ENCODE data around the gene EHD1.

EHD1 gene

DNA sequence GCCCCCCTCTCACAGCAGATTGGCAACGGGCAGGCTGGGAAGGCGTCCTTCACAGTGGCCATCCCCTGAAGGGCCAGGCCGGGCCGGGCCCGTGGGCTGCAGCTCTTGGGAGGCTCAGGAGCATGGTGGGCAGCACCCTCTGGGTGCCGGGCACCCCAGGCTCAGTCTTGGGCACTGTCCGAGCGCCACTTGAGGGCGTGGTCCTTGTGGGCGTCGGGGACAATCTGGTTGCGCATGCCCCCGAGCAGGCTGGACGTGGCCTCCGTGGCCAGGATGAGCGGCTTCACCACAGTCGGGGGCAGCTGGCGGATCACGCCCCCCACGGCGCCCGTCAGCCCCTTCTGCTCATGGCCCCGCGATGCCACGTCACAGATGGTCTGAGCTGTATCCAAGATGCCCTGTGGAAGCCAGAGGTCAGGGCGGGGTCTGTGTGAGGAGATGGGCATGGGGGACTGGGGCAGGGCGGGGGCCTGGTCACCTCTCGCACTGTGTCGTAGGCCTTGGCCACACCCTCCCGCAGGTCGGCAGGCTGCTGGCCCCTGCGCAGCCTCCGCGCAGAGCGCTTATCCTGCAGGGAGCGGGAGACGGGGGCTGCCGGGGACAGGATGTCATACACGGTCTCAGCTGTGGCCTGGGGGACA, 16.5 kb upstream of the EHD1 start:
- Histone ChIP-seq H3K27me3 (replicated peaks; ENCODE audit: control insufficient read depth, insufficient read depth, low read length) (no peaks in the 10 kb centered on the region), H3K4me3 (replicated peaks; ENCODE audit: low read depth, low read length) (no peak overlapping the region), H3K36me3 (ENCODE audit: control insufficient read depth, insufficient read depth, low read length) (peaks cover 9% of the 10 kb centered on the region)
- no peak for DNase-seq (ENCODE audit: extremely low read depth, insufficient read length)
- TF ChIP-seq, protein P1, sequence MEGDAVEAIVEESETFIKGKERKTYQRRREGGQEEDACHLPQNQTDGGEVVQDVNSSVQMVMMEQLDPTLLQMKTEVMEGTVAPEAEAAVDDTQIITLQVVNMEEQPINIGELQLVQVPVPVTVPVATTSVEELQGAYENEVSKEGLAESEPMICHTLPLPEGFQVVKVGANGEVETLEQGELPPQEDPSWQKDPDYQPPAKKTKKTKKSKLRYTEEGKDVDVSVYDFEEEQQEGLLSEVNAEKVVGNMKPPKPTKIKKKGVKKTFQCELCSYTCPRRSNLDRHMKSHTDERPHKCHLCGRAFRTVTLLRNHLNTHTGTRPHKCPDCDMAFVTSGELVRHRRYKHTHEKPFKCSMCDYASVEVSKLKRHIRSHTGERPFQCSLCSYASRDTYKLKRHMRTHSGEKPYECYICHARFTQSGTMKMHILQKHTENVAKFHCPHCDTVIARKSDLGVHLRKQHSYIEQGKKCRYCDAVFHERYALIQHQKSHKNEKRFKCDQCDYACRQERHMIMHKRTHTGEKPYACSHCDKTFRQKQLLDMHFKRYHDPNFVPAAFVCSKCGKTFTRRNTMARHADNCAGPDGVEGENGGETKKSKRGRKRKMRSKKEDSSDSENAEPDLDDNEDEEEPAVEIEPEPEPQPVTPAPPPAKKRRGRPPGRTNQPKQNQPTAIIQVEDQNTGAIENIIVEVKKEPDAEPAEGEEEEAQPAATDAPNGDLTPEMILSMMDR (IDR thresholded peaks at IDR 0.05; ENCODE audit: insufficient read depth, low read length, poor library complexity, severe bottlenecking): no peak

GRCh38 chr11:64894070-64894811, 15.8 kb upstream of the EHD1 start:
- Histone ChIP-seq H3K27me3 (replicated peaks; ENCODE audit: control insufficient read depth, insufficient read depth, low read length) (no peaks in the 10 kb centered on the region), H3K4me3 (replicated peaks; ENCODE audit: low read depth, low read length) (no peak overlapping the region), H3K36me3 (ENCODE audit: control insufficient read depth, insufficient read depth, low read length) (peaks cover 8% of the 10 kb centered on the region)
- TF ChIP-seq, protein P1 (IDR thresholded peaks at IDR 0.05; ENCODE audit: insufficient read depth, low read length, poor library complexity, severe bottlenecking): peak; percentile 96
- DNase-seq (ENCODE audit: extremely low read depth, insufficient read length): peak; percentile 78

DNA sequence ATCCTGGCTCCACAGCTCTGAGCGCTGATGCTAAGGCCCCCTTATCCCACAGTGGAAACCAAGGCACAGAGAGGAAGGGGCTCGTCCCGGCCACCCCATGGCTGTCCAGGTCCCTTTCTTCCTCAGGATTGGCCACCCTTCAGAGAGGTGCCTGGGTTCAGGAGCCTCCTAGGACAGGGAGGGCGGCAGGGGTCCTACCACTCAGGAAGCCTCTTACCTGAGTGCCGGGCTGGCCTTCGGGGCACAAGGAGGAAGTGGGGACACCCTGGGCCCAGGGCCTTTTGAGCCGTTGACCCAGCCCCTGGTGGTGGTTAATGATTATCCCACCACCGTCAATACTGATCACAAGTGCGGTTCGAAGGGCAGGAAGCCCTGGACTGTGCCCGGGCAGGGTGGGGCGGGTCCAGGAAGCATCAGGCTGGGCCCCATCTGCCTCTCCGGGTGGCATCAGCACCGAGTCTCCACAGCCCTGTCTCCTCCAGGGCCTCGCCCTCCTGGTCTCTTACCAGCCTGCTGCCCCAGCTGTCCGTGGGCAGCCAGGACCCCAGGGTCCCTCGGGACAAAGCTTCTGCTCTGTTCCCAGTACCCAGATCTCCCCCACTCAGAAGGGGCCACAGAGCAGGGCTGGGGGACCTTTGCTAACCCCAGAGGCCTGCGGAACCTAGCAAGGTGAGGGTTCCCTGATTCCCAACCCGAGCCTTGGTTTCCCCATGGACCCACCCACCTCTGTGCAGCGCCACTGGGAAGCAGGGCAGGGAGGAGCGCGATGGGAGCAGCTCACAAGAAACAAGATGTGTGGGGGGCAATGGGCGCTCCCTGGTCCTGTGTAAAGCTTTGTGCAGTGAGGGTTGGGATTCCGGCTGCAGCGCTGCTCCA, 15.0 kb upstream of the EHD1 start:
- H3K36me3 ChIP-seq (ENCODE audit: control insufficient read depth, insufficient read depth, low read length): peaks cover 7% of the 10 kb centered on the region
- DNase-seq (ENCODE audit: extremely low read depth, insufficient read length): no peak
- H3K27me3 ChIP-seq (replicated peaks; ENCODE audit: control insufficient read depth, insufficient read depth, low read length): no peaks in the 10 kb centered on the region
- TF ChIP-seq, protein P1 (IDR thresholded peaks at IDR 0.05; ENCODE audit: insufficient read depth, low read length, poor library complexity, severe bottlenecking): no peak
- H3K4me3 ChIP-seq (replicated peaks; ENCODE audit: low read depth, low read length): no peak overlapping the region

GRCh38 chr11:64892838-64893193, 14.4 kb upstream of the EHD1 start:
- DNase-seq (ENCODE audit: extremely low read depth, insufficient read length): no peak
- Histone ChIP-seq H3K4me3 (replicated peaks; ENCODE audit: low read depth, low read length) (no peak overlapping the region), H3K36me3 (ENCODE audit: control insufficient read depth, insufficient read depth, low read length) (peaks cover 5% of the 10 kb centered on the region), H3K27me3 (replicated peaks; ENCODE audit: control insufficient read depth, insufficient read depth, low read length) (no peaks in the 10 kb centered on the region)
- TF ChIP-seq, protein P1 (IDR thresholded peaks at IDR 0.05; ENCODE audit: insufficient read depth, low read length, poor library complexity, severe bottlenecking): no peak

GRCh38 chr11:64892411-64892831, 14.0 kb upstream of the EHD1 start:
- H3K4me3 ChIP-seq (replicated peaks; ENCODE audit: low read depth, low read length): no peak overlapping the region
- peaks cover 5% of the 10 kb centered on the region for H3K36me3 ChIP-seq (ENCODE audit: control insufficient read depth, insufficient read depth, low read length)
- DNase-seq (ENCODE audit: extremely low read depth, insufficient read length): no peak
- TF ChIP-seq, protein P1 (IDR thresholded peaks at IDR 0.05; ENCODE audit: insufficient read depth, low read length, poor library complexity, severe bottlenecking): no peak
- no peaks in the 10 kb centered on the region for H3K27me3 ChIP-seq (replicated peaks; ENCODE audit: control insufficient read depth, insufficient read depth, low read length)

Data from GM06990 (cell line).